Brain microvascular endothelial cell (primary cell): ENCODE results near the gene BTBD9.

ENCODE experiments used
- DNase-seq: peaks from one replicate; pipeline ENCODE4 v3.0.0-alpha.2; 2020
- H3K27ac ChIP-seq: fragments of 250-450 bp; sonication (Bioruptor Pico); 2 replicates; pipeline ENCODE4 v1.5.1; 2020; ENCODE audit warnings: mild to moderate bottlenecking, moderate library complexity
- H3K27me3 ChIP-seq: fragments of 250-450 bp; sonication (Bioruptor Pico); replicated peaks from 2 replicates; pipeline ENCODE4 v1.5.1; 2020; ENCODE audit warnings: mild to moderate bottlenecking
- H3K36me3 ChIP-seq: fragments of 250-450 bp; sonication (Bioruptor Pico); replicated peaks from 2 replicates; pipeline ENCODE4 v1.5.1; 2020; ENCODE audit warnings: mild to moderate bottlenecking
- H3K4me3 ChIP-seq: 2 replicates; pipeline ENCODE4 v1.5.1; 2011; ENCODE audit warnings: low read depth, mild to moderate bottlenecking, control low read depth, low read length, moderate library complexity
- in situ Hi-C: cut with HindIII; loops from 2 replicates; pipeline ENCODE4 v1.10.0; 2017; ENCODE audit warnings: low sequenced_read_pairs, low pct_ligation_motif_present
- TF ChIP-seq, protein P1 (sequence below): IDR thresholded peaks from 2 replicates; pipeline ENCODE4 v1.5.1; 2011; ENCODE audit warnings: low read depth, mild to moderate bottlenecking, moderate library complexity, low read length, control low read depth, inconsistent platforms; ENCODE audit errors: missing control alignments

BTBD9 gene

DNA sequence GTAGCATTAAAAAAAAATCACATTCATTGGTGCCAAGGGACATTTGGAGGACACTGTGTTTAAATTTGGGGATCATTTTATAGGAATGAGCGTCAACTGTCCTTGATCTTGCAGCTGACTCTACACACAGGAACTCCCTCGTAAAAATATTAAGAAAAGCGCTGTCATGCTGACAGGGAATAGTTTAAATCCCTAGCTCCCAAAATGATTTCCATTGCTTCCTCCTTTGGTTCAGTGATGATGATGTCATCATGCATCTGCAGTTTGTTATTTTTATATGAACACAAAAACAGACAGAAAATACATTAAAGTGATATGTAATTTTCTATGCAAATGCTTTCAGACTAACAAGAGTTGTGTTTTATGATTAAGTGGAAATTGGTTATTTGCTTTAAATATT, 275.6 kb downstream of the BTBD9 start:
- no peaks in the 10 kb centered on the region for H3K27me3 ChIP-seq
- TF ChIP-seq, protein P1, sequence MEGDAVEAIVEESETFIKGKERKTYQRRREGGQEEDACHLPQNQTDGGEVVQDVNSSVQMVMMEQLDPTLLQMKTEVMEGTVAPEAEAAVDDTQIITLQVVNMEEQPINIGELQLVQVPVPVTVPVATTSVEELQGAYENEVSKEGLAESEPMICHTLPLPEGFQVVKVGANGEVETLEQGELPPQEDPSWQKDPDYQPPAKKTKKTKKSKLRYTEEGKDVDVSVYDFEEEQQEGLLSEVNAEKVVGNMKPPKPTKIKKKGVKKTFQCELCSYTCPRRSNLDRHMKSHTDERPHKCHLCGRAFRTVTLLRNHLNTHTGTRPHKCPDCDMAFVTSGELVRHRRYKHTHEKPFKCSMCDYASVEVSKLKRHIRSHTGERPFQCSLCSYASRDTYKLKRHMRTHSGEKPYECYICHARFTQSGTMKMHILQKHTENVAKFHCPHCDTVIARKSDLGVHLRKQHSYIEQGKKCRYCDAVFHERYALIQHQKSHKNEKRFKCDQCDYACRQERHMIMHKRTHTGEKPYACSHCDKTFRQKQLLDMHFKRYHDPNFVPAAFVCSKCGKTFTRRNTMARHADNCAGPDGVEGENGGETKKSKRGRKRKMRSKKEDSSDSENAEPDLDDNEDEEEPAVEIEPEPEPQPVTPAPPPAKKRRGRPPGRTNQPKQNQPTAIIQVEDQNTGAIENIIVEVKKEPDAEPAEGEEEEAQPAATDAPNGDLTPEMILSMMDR: no peak
- in situ Hi-C loops: no loop called here
- H3K36me3 ChIP-seq: no peaks in the 10 kb centered on the region
- H3K4me3 ChIP-seq: no peak overlapping the region
- H3K27ac ChIP-seq: no peak overlapping the region
- no peak for DNase-seq

DNA sequence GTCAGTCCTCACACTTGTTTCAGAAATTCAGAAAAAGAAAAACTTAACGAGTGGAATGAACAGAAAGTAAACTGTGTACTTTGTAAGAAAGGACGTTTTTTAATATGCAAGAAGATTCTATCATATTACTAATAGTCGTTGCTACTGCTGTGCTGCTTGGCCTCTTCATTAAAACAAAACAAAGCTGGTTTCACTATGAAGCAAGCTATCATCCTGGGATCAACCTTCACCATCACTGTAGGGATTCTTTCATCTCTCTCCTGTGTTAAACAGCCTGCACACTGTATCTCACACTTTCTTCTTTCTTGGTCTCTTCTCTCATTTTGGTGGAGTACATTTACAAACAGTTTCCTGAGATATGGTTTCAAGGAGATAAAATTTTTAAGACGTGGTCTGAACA, 284.2 kb downstream of the BTBD9 start:
- DNase-seq: no peak
- in situ Hi-C loops: no loop called here
- TF ChIP-seq, protein P1: no peak

DNA sequence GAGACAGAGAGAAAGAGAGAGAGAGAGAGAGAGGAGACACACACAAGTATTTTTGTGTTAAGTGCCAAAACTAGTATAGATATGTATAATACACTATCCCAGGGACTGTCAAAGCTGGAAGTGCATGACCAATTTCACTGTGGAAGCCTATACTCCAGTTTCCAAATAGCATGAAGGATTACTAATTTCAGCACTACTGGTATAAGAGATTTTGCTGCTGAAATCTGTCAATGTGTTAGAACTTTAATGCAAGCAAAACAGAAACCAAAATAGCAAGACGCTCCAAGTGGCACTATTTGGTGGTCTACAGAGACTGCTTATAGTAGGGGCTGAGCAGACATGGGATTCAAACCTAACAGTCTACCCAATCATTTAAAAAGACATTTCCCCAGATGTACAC, 284.8 kb downstream of the BTBD9 start:
- Histone ChIP-seq H3K36me3 (no peaks in the 10 kb centered on the region), H3K27ac (no peak overlapping the region), H3K27me3 (no peaks in the 10 kb centered on the region), H3K4me3 (no peak overlapping the region)
- DNase-seq: no peak
- in situ Hi-C loops: no loop called here
- TF ChIP-seq, protein P1: no peak

More for the DNA sequence above, 284.2 kb downstream of the BTBD9 start:
- Histone ChIP-seq H3K36me3 (no peaks in the 10 kb centered on the region), H3K27ac (no peak overlapping the region), H3K4me3 (no peak overlapping the region), H3K27me3 (no peaks in the 10 kb centered on the region)

DNA sequence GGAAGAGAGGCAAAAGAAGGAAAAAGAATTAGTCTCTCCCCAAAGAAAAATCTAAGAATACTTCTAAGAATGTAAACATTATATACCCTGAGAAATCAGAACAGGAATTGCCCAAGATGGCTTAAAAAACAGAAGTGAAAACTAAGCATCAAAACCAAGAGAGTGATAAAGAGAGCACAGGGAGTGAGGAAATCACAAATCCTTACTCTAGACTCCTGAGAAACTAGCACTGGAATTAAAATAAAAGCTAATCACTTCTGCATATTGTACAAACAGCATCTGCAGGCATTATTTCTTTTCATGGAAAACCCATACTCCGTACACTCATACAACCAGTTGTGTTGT, 285.7 kb downstream of the BTBD9 start:
- Histone ChIP-seq H3K4me3 (no peak overlapping the region), H3K27me3 (no peaks in the 10 kb centered on the region), H3K27ac (no peak overlapping the region), H3K36me3 (no peaks in the 10 kb centered on the region)
- TF ChIP-seq, protein P1: no peak
- DNase-seq: no peak
- in situ Hi-C loops: no loop called here

DNA sequence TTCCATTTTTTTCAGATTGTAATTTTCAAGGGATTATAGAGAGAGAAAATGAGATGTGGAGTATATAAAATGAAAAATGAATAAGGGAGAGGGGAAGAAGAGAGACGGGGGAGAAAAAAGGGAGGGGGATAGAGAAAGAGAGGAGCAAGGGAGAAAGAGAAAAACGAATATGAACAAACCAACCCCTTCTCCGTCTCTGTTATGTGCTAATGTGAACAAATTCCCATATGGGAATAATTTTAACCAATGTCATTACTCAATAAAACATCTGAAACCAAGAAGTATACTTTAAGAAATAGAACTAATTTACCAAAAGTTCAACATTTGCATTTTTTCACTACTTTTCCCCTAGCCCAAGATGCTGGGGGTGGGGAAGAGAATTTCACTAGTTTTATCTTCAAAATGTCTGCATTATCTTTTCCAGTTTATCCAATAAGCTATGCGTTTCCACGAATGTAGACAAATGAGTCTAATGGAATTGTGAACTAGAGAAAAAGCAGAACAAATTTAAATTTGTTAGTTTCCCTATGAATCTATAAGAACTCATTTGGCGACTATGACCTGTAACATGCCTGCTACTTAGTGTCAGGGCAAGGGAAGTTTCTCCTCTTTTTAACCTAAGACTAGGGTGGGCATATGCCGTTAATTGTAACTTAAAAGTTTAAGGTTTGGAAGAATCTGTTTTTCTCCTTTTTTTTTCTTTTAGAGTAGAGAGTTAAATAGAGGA, 286.3 kb downstream of the BTBD9 start:
- Histone ChIP-seq H3K27me3 (no peaks in the 10 kb centered on the region), H3K36me3 (no peaks in the 10 kb centered on the region), H3K4me3 (no peak overlapping the region), H3K27ac (no peak overlapping the region)
- no peak for DNase-seq
- in situ Hi-C loops: no loop called here
- TF ChIP-seq, protein P1: no peak

DNA sequence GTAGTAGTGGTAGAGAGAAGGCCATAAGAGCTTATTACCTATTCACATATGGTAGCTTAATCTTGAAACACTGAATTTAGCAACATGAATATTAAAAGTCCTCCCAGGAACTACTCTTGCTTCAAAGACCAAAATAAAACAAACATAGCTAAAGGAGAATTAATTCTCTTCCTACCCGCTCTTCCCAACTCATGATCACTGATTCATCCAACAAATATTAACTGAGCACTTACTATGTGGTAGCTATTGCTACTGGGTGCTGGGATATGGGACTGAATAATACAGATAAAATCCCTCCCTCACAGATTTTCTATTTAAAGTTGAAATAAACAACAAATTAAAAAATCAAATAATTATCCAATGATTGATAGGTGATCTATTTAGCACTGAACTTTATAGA, 287.1 kb downstream of the BTBD9 start:
- Histone ChIP-seq H3K27ac (no peak overlapping the region), H3K27me3 (no peaks in the 10 kb centered on the region), H3K36me3 (no peaks in the 10 kb centered on the region), H3K4me3 (no peak overlapping the region)
- TF ChIP-seq, protein P1: no peak
- in situ Hi-C loops: no loop called here
- peak; percentile 6 for DNase-seq
